CD4-positive, alpha-beta T cell (primary cell): Measurements from ENCODE around the gene ZBTB14. TPM values are rescaled to one million over a fixed set of nuclear protein-coding genes. Genes with fewer than 3 reads are reported as not detected.

Source experiments
- ATAC-seq: fragments of 200-7000 bp; cut with Tn5 transposase; one replicate; pipeline ENCODE4 v1.10.0; 2022; ENCODE audit warnings: mild to moderate bottlenecking; ENCODE audit not compliant: poor library complexity
- CTCF ChIA-PET: fragments of 350-600 bp; sonication (Branson Sonifier 250); formaldehyde crosslinking; loops from one replicate; lab custom pipeline; 2021; ENCODE audit warnings: antibody characterized with exemption, inconsistent platforms; lab: Charles Lee
- POLR2A ChIA-PET: fragments of 350-600 bp; sonication (Branson Sonifier 250); formaldehyde crosslinking; loops from one replicate; lab custom pipeline; 2021; ENCODE audit warnings: antibody characterized with exemption, inconsistent platforms; lab: Charles Lee
- DNase-seq, 14 experiments: peaks; one replicate each; pipeline ENCODE4 v3.0.0-alpha.2; 2013 to 2020; ENCODE audit warnings: mixed read lengths in 2 of 14
- H3K27ac ChIP-seq, 2 donors: one replicate each; pipeline versions ENCODE4 v1.5.1 to v1.7.0; 2013; ENCODE audit warnings: low read length in 2 of 2, low read depth in 1 of 2, mild to moderate bottlenecking in 1 of 2
- H3K27me3 ChIP-seq, 2 experiments: 1 replicate in 1 of 2; 2 replicates in 1 of 2; pipeline versions ENCODE4 v1.6.1 to v1.7.0; 2013; ENCODE audit warnings: low read length in 2 of 2, control low read depth in 1 of 2, mild to moderate bottlenecking in 1 of 2, moderate library complexity in 1 of 2; ENCODE audit not compliant: insufficient read depth in 2 of 2, control insufficient read depth in 1 of 2
- H3K36me3 ChIP-seq: one replicate; pipeline ENCODE4 v1.6.1; 2013; ENCODE audit warnings: low read length, control low read depth; ENCODE audit not compliant: insufficient read depth
- H3K4me1 ChIP-seq: one replicate; pipeline ENCODE4 v1.6.1; 2013; ENCODE audit warnings: low read length, control low read depth; ENCODE audit not compliant: insufficient read depth
- H3K4me3 ChIP-seq: one replicate; pipeline ENCODE4 v1.5.1; 2013; ENCODE audit warnings: mild to moderate bottlenecking, low read length, moderate library complexity
- H3K9me3 ChIP-seq, 2 experiments: 1 replicate in 1 of 2; 2 replicates in 1 of 2; pipeline versions ENCODE4 v1.6.1 to v1.7.0; 2013; ENCODE audit warnings: low read length in 2 of 2, mild to moderate bottlenecking in 2 of 2, control low read depth in 1 of 2, moderate library complexity in 1 of 2; ENCODE audit not compliant: control insufficient read depth in 1 of 2, insufficient read depth in 1 of 2
- H3K27ac Mint-ChIP-seq: one replicate; pipeline ENCODE4 v1.8.0; 2020; ENCODE audit warnings: mixed read lengths
- H3K27me3 Mint-ChIP-seq: one replicate; pipeline ENCODE4 v1.8.0; 2021; ENCODE audit warnings: mixed read lengths
- H3K36me3 Mint-ChIP-seq: one replicate; pipeline ENCODE4 v1.8.0; 2021; ENCODE audit warnings: low read depth, mixed read lengths
- H3K4me1 Mint-ChIP-seq: one replicate; pipeline ENCODE4 v1.8.0; 2021; ENCODE audit warnings: low read depth, mixed read lengths
- H3K4me3 Mint-ChIP-seq: one replicate; pipeline ENCODE4 v1.8.0; 2020; ENCODE audit warnings: mild to moderate bottlenecking, mixed read lengths
- H3K9me3 Mint-ChIP-seq: one replicate; pipeline ENCODE4 v1.8.0; 2020; ENCODE audit warnings: mixed read lengths
- CTCF ChIP-seq: fragments of 200-600 bp; IDR thresholded peaks from one replicate; pipeline ENCODE4 v1.8.0; 2022; ENCODE audit warnings: antibody characterized with exemption, mild to moderate bottlenecking
- intact Hi-C, 2 experiments: fragments of 100-400 bp; cut with DNase I in 1 of 2; cut with micrococcal nuclease in 1 of 2; formaldehyde crosslinking; loops; one replicate each; pipeline versions ENCODE4 v1.15.1 to v1.9.0; 2023 to 2025; cut with DNase I, micrococcal nuclease
- total RNA-seq, 174 experiments: library from RNA in 2 of 174; stranded (reverse) in 2 of 174; gene quantifications; one replicate each; pipeline ENCODE4 v1.2.3 and lab custom pipeline; 2021 to 2026

ZBTB14 gene
- total RNA-seq, 2 experiments from 2014 or later = 26.6 to 27.4 TPM

GRCh38 chr18:5294113-5294456 is 1.4 kb downstream of the ZBTB14 start:
- H3K27me3 ChIP-seq = no peaks in the 10 kb centered on the region
- Mint-ChIP-seq H3K9me3 (no peaks in the 10 kb centered on the region), H3K27ac (peak overlapping the region; percentile 100), H3K4me1 (peaks cover 52% of the 10 kb centered on the region), H3K36me3 (peaks cover 45% of the 10 kb centered on the region), H3K4me3 (peak overlapping the region; percentile 98), H3K27me3 (no peaks in the 10 kb centered on the region)
- DNase-seq (peak in 2 of 14 experiments; percentile 7 to 23), ATAC-seq (peak; percentile 10)
- ChIA-PET CTCF (interaction anchor here (1.1 to 1.7 kb wide), 3 partner anchors 10 to 58 kb away, joined by 3 to 4 read pairs (median 3); no protein-coding TSS in a partner anchor), POLR2A (interaction anchor here (0.8 to 6.5 kb wide), 19 partner anchors 9 to 1846 kb away, joined by 3 to 459 read pairs (median 11); partner anchors contain the start of gene EPB41L3)
- no peak for TF ChIP-seq CTCF
- peaks cover 29% of the 10 kb centered on the region for H3K36me3 ChIP-seq
- H3K4me1 ChIP-seq = peaks cover 24% of the 10 kb centered on the region
- H3K4me3 ChIP-seq = peak overlapping the region; percentile 97
- intact Hi-C loops = loop anchor here (2.0 to 10.0 kb wide), 5 partner anchors 55 to 219 kb away; no protein-coding TSS in a partner anchor
- peak overlapping the region; percentile 89 to 93 for H3K27ac ChIP-seq
- no peaks in the 10 kb centered on the region for H3K9me3 ChIP-seq

GRCh38 chr18:5288517-5288935 is 7.0 kb downstream of the ZBTB14 start:
- DNase-seq (no peak), ATAC-seq (no peak)
- no peak overlapping the region for H3K4me3 ChIP-seq
- H3K27ac ChIP-seq = no peak overlapping the region
- no peaks in the 10 kb centered on the region for H3K9me3 Mint-ChIP-seq
- no peak for TF ChIP-seq CTCF
- H3K27ac Mint-ChIP-seq = peak overlapping the region; percentile 55
- H3K36me3 Mint-ChIP-seq = peaks cover 42% of the 10 kb centered on the region
- peaks cover 57% of the 10 kb centered on the region for H3K4me1 Mint-ChIP-seq
- ChIA-PET POLR2A (interaction anchor here (1.1 to 3.0 kb wide), 2 partner anchors 8 to 51 kb away, joined by 3 to 18 read pairs; no protein-coding TSS in a partner anchor), CTCF (no interaction called here)
- intact Hi-C loops = no loop called here
- no peaks in the 10 kb centered on the region for H3K27me3 ChIP-seq
- peaks cover 32% of the 10 kb centered on the region for H3K36me3 ChIP-seq
- H3K4me1 ChIP-seq = peaks cover 5% of the 10 kb centered on the region
- no peak overlapping the region for H3K4me3 Mint-ChIP-seq
- no peaks in the 10 kb centered on the region for H3K9me3 ChIP-seq
- no peaks in the 10 kb centered on the region for H3K27me3 Mint-ChIP-seq

- CTCF ChIA-PET = no interaction called here
- Mint-ChIP-seq H3K9me3 (no peaks in the 10 kb centered on the region), H3K4me1 (peaks cover 55% of the 10 kb centered on the region), H3K36me3 (peaks cover 42% of the 10 kb centered on the region), H3K27me3 (no peaks in the 10 kb centered on the region), H3K4me3 (no peak overlapping the region), H3K27ac (peak overlapping the region; percentile 61)
- Histone ChIP-seq H3K4me1 (peaks cover under 1% of the 10 kb centered on the region), H3K4me3 (no peak overlapping the region), H3K27me3 (no peaks in the 10 kb centered on the region), H3K27ac (no peak overlapping the region), H3K36me3 (peaks cover 32% of the 10 kb centered on the region), H3K9me3 (no peaks in the 10 kb centered on the region)
- DNase-seq (no peak), ATAC-seq (no peak)
- intact Hi-C loops = no loop called here
- POLR2A ChIA-PET = interaction anchor here (1.1 kb wide), 1 partner anchor 9 kb away, joined by 3 read pairs; no protein-coding TSS in a partner anchor
- no peak for TF ChIP-seq CTCF
These were observed 7.7 kb downstream of the ZBTB14 start for GRCh38 chr18:5287854-5288253.
